ENCODE measurements around the gene TMTC4.
A peak's percentile ranks its signal among the peaks of the same experiment; 100 is the strongest.
"Not testable (repeated sequence)": the region's sequence is repeated elsewhere in the genome, so short reads cannot be mapped to it uniquely, and the experiment has no call there.

Gene TMTC4

GRCh38 chr13:100707818-100708740, 33.5 kb upstream of the TMTC4 start:
- DNase-seq (ENCODE audit: low read depth, low spot score): peak; percentile 86
- TF ChIP-seq, protein P1, sequence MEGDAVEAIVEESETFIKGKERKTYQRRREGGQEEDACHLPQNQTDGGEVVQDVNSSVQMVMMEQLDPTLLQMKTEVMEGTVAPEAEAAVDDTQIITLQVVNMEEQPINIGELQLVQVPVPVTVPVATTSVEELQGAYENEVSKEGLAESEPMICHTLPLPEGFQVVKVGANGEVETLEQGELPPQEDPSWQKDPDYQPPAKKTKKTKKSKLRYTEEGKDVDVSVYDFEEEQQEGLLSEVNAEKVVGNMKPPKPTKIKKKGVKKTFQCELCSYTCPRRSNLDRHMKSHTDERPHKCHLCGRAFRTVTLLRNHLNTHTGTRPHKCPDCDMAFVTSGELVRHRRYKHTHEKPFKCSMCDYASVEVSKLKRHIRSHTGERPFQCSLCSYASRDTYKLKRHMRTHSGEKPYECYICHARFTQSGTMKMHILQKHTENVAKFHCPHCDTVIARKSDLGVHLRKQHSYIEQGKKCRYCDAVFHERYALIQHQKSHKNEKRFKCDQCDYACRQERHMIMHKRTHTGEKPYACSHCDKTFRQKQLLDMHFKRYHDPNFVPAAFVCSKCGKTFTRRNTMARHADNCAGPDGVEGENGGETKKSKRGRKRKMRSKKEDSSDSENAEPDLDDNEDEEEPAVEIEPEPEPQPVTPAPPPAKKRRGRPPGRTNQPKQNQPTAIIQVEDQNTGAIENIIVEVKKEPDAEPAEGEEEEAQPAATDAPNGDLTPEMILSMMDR (IDR thresholded peaks at IDR 0.05; ENCODE audit: low read depth, low read length): no peak
- H3K4me3 ChIP-seq (ENCODE audit: low read depth, low read length): no peak overlapping the region
- in situ Hi-C loops (cut with HindIII; ENCODE audit: low sequenced_read_pairs): no loop called here

DNA sequence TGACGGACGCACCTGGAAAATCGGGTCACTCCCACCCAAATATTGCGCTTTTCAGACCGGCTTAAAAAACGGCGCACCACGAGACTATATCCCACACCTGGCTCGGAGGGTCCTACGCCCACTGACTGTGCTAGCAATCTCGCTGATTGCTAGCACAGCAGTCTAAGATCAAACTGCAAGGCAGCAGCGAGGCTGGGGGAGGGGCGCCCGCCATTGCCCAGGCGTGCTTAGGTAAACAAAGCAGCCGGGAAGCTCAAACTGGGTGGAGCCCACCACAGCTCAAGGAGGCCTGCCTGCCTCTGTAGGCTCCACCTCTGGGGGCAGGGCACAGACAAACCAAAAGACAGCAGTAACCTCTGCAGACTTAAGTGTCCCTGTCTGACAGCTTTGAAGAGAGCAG, 23.7 kb upstream of the TMTC4 start:
- H3K4me3 ChIP-seq (ENCODE audit: low read depth, low read length); in situ Hi-C loops (cut with HindIII; ENCODE audit: low sequenced_read_pairs); DNase-seq (ENCODE audit: low read depth, low spot score): not testable (repeated sequence)

GRCh38 chr13:100695509-100695773, 20.8 kb upstream of the TMTC4 start:
- no peak for DNase-seq (ENCODE audit: low read depth, low spot score)
- in situ Hi-C loops (cut with HindIII; ENCODE audit: low sequenced_read_pairs): no loop called here
- H3K4me3 ChIP-seq (ENCODE audit: low read depth, low read length): no peak overlapping the region
- TF ChIP-seq, protein P1 (IDR thresholded peaks at IDR 0.05; ENCODE audit: low read depth, low read length): no peak

DNA sequence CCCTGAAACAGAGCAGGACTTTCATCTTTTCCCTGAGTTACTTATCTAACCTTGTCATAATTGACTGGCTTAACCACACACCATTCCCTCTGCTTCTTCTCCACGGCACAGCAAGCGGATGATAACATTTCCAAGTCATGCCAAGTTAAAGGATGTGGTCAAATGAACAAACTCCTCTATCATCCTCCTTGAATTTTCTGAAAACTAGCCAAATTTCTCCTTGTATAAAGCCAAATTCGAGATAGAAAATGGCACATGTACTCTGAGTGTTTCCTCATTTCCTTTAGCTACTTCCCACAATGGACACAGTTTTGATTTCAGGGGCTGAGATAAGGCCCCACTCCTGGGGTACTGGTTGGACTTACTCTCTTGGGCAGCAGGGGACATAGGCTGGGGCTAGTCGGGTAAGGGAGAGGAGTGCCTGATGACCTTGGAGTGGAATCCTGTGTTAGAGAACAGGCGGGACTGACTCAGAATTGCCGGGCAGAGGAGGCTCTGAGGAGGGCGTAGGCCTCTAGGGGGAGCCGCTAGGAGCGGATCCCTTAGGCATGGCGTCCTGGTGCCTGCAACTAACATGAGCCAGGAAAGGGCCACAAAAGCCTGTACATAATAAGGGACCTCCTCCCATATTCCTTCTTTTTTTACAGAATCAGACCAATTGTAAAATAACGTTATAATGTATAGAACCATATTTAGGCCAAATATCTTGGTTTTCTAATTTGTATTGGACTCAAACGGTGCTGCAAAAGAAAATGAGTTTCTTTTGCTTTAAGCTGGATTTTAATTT, 20.3 kb upstream of the TMTC4 start:
- in situ Hi-C loops (cut with HindIII; ENCODE audit: low sequenced_read_pairs): no loop called here
- TF ChIP-seq, protein P1 (IDR thresholded peaks at IDR 0.05; ENCODE audit: low read depth, low read length): peak; percentile 75
- peak; percentile 80 for DNase-seq (ENCODE audit: low read depth, low spot score)

GRCh38 chr13:100689191-100689590, 14.6 kb upstream of the TMTC4 start:
- H3K4me3 ChIP-seq (ENCODE audit: low read depth, low read length): no peak overlapping the region
- no peak for DNase-seq (ENCODE audit: low read depth, low spot score)
- TF ChIP-seq, protein P1 (IDR thresholded peaks at IDR 0.05; ENCODE audit: low read depth, low read length): no peak
- in situ Hi-C loops (cut with HindIII; ENCODE audit: low sequenced_read_pairs): no loop called here

More for the DNA sequence above, 20.3 kb upstream of the TMTC4 start:
- no peak overlapping the region for H3K4me3 ChIP-seq (ENCODE audit: low read depth, low read length)

DNA sequence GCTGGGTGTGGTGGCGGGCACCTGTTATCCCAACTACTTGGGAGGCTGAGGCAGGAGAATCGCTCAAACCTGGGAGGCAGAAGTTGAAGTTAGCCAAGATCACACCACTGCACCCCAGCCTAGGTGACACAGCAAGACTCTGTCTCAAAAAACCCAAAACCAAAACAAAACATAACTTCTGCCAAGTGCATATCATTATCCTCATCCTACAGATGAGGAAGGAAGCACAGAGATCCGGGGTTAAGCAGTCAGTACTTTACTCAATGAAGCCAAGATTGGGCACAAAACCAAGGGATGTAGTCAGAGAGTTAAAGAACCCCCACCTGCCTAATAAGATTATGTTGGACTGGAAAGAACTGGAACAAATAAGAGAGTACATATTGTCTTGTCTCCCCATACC, 5.5 kb upstream of the TMTC4 start:
- in situ Hi-C loops (cut with HindIII; ENCODE audit: low sequenced_read_pairs): no loop called here
- H3K4me3 ChIP-seq (ENCODE audit: low read depth, low read length): no peak overlapping the region
- TF ChIP-seq, protein P1 (IDR thresholded peaks at IDR 0.05; ENCODE audit: low read depth, low read length): no peak
- DNase-seq (ENCODE audit: low read depth, low spot score): no peak

- DNase-seq (ENCODE audit: low read depth, low spot score); in situ Hi-C loops (cut with HindIII; ENCODE audit: low sequenced_read_pairs); H3K4me3 ChIP-seq (ENCODE audit: low read depth, low read length): not testable (repeated sequence)
These were observed 2.5 kb upstream of the TMTC4 start for GRCh38 chr13:100677128-100677527.
